ENCODE measurements around the gene FMNL2. TPM values are rescaled to one million over a fixed set of nuclear protein-coding genes. Genes with fewer than 3 reads are reported as not detected.

Gene FMNL2
- total RNA-seq, 1 donor from 2014 or later, result 1.5 TPM

DNA sequence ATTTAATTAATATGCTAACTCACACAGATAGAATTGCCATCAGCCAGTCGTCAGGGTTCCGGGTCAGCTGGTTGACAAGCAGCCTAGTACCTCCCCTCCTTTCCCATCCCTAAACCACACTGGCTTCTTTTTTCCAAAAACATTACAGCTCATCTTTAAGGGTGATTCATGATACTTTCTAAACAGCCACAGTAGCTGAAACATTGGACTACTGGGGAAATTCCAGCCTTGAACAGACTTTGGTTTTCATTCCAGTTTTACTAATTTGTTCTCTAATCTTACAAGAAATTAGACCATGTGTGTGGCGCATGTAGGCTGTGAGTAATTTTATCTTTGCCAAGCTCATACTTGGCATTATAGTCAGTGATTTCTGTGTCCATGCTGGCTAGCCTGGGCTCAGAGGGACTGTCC, 110.8 kb downstream of the FMNL2 start:
- intact Hi-C loops (cut with micrococcal nuclease), result no loop called here

DNA sequence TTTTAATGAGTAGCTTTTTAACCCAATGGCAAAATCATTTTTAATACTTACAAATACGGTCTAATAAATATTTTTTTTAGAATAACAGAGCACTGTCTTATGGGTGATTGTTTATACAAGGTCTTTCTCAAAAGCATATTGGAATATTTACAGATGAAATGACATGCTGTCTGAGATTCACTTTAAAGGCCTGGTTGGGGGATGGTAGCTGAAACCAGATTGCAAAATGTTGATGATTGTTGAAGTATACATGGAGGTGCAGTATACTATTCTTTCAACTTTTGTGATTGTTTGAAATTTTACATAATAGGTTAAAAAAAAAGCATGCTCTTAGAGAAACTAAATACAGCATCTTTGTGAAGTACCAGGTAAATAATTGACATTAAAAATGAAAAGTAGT, 111.2 kb downstream of the FMNL2 start:
- intact Hi-C loops (cut with micrococcal nuclease), result no loop called here

DNA sequence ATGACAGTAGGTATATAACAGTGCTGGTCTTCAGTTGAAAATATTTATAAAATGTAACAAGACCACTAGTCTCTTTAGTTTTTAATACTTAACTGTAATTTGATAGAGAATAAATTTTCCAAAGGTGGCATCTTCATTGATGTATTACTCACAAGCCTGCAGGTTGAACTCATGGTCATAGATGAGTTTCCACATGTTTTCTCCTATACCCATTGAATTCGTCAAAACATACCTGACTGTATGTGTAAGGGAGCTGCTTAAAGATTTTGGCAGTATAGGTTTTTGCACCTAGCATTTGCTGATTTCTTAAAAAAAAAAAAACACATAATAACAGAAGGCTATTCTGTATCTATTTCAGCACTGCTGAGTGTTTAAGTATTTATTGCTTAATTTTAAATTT, 112.9 kb downstream of the FMNL2 start:
- intact Hi-C loops (cut with micrococcal nuclease), result no loop called here

DNA sequence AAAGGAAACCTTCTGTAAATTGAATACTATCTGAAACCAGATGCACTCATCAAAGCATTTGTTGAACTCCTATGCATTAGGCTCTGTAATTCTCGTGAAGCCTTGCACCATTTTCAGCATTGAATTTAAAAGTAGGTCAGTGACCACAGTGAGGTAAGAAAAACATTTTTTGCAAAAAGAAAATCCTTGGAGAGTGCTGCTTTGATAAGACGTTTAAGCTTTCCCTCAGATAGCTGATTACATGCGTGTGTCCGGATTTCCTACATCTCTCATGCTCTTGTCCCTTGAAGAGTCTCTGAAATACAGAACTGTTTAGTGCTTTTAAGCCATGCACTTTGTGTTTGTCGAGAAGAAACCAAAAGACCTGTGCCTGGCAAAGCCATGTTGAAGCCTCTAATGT, 113.6 kb downstream of the FMNL2 start:
- intact Hi-C loops (cut with micrococcal nuclease), result no loop called here

DNA sequence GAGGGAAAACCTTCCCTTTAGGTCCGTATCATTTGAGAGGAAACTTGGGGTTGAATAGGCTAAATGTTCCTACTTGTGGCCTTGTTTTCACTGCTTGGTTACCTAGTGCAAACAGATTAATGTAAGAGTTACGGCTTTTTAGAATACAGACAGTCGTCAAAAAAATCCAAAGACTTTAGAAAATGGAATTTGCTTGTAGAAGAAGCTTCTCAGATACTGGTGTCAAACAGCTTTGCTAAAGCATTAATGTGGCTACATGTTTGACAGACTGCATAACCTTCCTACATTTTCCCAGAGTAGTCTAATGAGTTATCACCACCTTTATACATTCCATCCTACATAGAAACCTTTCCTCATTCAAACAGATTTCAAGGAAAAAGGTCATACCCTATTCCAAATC, 114.6 kb downstream of the FMNL2 start:
- intact Hi-C loops (cut with micrococcal nuclease), result no loop called here

DNA sequence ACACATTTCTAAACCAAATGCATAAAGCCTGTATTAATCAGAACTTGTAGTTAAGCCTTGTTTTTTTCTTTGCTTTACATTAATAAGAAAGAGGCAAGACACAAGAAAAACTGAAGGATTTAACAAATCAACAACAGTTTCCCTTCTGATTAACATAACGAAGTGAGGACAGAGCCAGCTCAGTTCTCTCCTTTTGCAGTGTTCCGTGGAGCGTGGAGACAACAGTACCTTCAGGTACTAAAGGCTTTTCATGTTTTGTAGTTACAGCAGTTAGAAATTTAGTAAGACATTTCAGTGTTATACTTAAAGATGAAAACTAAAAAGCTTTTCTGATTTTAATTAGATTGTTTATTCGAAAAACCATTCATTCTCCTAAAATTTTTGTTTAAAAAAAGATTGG, 115.2 kb downstream of the FMNL2 start:
- intact Hi-C loops (cut with micrococcal nuclease), result no loop called here

DNA sequence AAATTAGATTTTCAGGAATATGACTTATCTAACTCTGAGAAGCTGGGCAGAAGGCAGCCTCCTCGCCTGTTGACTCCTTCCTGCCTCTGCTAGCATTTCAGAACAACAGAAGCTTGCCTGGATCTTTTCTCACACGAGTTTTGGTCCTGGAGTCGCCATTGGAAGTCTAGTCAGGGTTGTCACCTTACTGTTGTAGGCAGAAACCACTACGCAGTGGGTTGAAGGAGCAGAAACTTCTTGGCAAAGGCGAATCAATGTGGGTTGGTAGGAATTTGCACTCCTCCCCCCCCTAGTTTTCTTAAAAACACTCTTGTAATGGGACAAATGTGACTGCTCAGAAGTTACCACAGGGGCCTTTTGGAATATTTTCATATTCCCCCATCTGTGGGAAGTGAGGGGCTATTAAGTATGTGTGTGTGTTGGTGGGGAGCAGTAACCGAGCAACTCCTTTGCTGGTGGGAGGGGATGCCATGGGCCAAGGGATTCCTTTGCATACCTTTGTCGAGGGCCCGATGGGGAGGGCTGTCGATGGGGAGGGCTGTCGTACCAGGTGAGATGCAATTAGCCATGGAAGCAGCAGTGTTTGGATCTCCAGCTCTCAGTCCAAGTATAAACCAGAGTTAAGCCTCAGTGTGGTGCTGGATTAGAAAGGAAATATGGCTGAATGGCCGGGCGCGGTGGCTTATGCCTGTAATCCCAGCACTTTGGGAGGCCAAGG, 117.4 kb downstream of the FMNL2 start:
- intact Hi-C loops (cut with micrococcal nuclease), result no loop called here

GRCh38 chr2:152453129-152453911, 118.3 kb downstream of the FMNL2 start:
- intact Hi-C loops (cut with micrococcal nuclease), result no loop called here

DNA sequence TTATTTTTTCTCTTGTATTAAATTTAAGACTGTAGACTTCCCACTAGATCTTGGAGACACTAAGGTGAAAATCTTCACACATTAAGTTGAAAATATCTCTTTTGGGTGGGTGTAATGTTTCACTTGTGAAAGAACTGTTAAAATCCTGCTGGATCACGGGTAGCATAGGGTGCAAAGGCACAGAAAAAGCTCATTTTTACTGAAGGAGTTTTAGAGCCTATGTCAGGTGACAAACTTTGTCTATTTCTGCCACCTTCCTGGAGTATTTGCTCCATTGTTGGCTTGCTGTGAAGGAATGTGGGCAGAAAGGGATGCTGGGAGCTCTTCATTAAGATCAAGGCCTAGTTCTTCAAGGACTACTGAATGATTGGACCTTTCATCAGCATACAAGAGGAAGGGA, 119.4 kb downstream of the FMNL2 start:
- intact Hi-C loops (cut with micrococcal nuclease), result no loop called here

DNA sequence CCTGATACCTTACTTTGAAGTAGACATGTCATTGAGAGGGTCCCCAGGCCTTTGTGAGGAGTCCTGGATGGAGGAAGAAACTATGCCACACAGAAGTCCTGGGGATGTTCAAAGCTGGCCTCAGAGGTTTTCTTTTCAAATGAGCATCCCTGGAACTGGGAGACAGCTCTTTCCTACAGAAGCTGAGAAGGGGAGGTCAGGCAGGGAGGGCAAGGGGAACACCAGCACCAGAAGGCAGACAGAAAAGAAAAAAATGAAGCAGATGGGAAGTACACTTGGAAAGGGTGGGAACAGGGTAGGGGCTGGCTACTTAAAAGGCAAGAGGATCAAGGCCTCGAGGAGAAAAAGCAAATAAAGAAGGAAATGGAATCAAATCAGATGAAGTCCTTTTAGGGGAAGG, 120.0 kb downstream of the FMNL2 start:
- intact Hi-C loops (cut with micrococcal nuclease), result no loop called here

DNA sequence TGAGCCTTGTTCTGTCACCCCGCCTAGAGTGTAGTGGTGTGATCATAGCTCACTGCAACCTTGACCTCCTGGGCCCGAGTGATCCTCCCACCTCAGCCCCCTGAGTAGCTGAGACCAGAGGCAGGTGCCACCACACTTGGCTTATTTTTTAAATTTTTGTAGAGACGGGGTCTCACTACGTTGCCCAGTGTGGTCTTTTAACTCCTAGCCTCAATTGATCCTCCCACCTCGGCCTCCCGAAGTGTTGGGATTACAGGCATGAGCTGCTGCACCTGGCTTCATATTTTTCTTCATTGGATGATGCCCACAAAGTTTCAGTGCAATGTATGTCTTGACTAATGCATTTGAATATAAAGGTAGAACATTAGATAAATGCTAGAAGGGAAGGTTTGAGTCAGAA, 120.8 kb downstream of the FMNL2 start:
- intact Hi-C loops (cut with micrococcal nuclease), result no loop called here

- intact Hi-C loops (cut with micrococcal nuclease), result no loop called here
Measured at GRCh38 chr2:152456262-152456661, 121.3 kb downstream of the FMNL2 start.

DNA sequence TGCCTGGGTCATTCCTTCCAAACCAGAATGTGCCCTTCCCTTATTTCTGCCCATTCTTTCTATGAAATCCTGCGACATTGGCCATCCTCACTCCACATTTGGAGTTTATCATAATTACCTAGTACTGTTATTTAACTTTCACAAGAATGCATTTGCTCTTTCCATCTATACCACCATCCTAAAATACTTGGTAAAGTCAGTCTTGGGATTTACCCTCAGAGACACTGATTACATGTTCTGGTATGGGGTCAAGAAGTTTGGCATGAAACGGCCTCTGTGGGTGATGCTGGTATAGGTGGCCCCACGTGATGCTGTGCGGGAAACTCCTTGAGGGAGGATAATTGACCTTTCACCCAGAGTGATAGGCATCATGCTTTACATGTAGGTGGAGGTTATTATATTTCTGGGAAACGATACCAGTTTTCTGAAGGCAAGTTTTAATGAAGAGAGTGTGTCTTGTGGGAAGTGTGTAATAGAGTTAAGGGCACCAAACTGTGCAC, 123.5 kb downstream of the FMNL2 start:
- intact Hi-C loops (cut with micrococcal nuclease), result no loop called here

- intact Hi-C loops (cut with micrococcal nuclease), result no loop called here
Measured at GRCh38 chr2:152459091-152459490, 124.1 kb downstream of the FMNL2 start.

DNA sequence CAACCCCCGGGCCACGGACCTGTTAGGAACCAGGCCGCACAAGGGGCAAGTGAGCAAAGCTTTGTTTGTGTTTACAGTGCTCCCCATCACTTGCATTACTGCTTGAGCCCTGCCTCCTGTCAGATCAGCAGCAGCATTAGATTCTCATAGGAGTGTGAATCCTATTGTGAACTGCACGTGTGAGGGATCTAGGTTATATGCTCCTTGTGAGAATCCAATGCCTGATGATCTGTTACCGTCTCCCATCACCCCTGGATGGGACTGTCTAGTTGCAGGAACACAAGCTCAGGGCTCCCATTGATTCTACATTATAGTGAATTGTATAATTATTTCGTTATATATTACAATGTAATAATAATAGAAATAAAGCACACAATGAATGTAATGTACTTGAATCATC, 125.6 kb downstream of the FMNL2 start:
- intact Hi-C loops (cut with micrococcal nuclease), result no loop called here

- intact Hi-C loops (cut with micrococcal nuclease), result no loop called here
Measured at GRCh38 chr2:152462120-152462519, 127.1 kb downstream of the FMNL2 start.

DNA sequence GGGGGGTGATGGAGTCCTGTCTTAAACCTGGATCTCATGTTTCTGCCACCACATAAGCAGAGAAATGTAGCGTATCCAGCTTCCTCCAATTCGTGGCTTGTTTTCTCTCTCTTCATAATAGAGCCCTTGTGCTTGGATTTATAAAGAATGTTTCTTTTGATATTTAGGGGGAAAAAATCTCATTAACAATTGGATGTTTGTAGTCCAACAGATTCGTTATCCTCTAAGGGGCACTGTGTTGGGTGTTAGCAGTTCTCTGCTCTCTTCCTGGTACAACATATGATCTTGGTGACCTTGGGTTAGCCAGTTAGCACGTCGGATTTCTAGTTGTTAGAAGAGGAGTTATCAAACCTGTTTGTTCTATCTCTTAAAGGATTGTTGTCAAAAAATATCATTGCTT, 127.8 kb downstream of the FMNL2 start:
- intact Hi-C loops (cut with micrococcal nuclease), result no loop called here

DNA sequence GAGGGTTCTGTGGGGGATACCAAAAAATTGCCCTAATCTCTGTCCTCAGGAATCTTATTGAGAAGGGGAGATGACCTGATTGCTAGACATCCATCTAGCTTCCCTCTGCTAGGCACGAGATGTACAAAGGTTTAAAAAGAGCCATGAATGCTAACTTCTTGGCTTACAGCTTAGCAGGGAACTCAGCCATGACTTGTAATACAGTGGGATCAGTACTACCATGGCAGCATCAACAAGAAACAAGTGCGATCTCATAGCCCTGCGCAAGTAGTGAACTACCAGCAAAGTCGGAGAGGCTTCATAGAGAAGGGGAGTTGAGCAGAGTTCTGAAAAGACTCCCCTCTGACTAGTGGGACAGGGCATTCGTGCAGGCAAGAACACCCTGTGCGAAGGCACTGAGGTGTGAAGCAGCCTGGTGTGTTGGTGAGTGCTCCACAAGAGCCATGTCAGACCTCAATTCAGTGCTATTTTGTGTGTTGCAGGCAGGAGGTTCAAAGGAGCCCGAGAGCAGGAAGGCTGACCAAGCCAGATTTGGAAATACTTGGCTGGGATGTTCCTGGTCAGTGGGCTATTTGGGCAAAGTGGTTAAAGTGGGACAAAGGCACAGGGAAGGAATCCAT, 130.0 kb downstream of the FMNL2 start:
- intact Hi-C loops (cut with micrococcal nuclease), result no loop called here

- intact Hi-C loops (cut with micrococcal nuclease), result no loop called here
Measured at GRCh38 chr2:152465541-152465940, 130.6 kb downstream of the FMNL2 start.

DNA sequence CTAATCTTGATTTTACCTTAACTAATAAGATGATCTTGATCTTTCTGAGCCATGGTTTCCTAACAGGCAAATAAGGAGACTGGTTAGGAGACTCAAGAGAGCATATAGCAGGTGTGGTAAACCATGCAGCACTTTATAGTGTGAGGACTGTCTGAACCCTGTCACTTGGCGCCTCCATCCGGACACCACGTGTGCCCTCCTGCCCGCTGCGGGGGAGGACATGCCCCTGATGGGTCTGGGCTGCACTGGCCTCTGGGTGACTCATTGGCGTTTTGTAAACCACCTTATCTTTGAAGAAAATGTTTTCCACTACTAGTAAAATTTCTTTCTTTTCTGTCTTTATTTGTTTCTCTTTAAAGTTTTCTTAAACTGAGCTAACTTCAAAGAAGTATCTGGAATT, 131.1 kb downstream of the FMNL2 start:
- intact Hi-C loops (cut with micrococcal nuclease), result no loop called here

DNA sequence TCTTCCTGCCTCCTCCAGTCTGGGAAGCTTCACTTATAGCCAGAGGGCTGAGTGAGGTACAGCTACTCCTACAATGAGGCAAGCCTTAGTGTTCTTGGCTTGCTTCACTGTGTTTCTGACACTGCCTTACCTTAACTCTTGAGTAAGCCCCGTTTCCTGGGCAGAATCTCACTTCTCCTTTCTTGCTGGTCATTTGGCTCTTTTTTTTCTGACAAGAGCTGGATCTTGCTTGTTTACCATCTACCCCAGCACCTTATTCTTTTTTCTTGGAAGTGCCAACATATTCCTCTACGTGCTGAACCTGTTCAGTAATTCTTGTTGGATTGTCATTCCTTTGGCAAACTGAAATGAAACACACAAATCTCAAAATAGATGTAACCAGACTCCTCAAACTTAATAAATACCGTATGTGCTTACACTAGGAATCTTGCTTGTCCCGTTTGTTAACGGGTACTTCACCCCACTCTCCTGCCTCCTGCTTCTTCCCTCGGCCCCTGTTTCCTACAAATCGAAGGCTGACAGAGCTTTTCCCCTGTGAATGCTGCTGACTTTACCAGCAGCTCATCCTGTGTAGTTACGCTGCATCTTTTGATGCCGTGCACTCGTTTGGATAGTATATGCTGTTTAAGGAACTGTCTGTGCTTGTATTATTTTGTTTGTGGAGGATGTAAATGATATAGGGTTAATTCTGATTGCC, 132.2 kb downstream of the FMNL2 start:
- intact Hi-C loops (cut with micrococcal nuclease), result no loop called here

All from T-helper 2 cell treated with Interferon-gamma antibody and Interleukin-4, amounts not matched to agents 100 ng/mL and 5 ng/mL, for 36 hours (primary cell).